Nephron (organoid): Measurements from ENCODE around the gene TMEM259.

Experiments used
- H3K27ac Mint-ChIP-seq, 3 experiments: 2 replicates each; pipeline ENCODE4 v1.8.0; 2020; ENCODE audit warnings: mixed read lengths in 3 of 3, mild to moderate bottlenecking in 2 of 3, moderate library complexity in 1 of 3
- H3K27me3 Mint-ChIP-seq: 2 replicates; pipeline ENCODE4 v1.8.0; 2021; ENCODE audit warnings: low read depth, mild to moderate bottlenecking, moderate library complexity, mixed read lengths
- H3K36me3 Mint-ChIP-seq: 2 replicates; pipeline ENCODE4 v1.8.0; 2020; ENCODE audit warnings: low read depth, mixed read lengths
- H3K4me1 Mint-ChIP-seq: 2 replicates; pipeline ENCODE4 v1.8.0; 2020; ENCODE audit warnings: mixed read lengths
- H3K4me3 Mint-ChIP-seq, 3 experiments: 2 replicates each; pipeline ENCODE4 v1.8.0; 2020; ENCODE audit warnings: mild to moderate bottlenecking in 3 of 3, mixed read lengths in 3 of 3, moderate library complexity in 2 of 3
- H3K9me3 Mint-ChIP-seq: 2 replicates; pipeline ENCODE4 v1.8.0; 2020; ENCODE audit warnings: mixed read lengths
- CTCF ChIP-seq, 3 experiments: fragments of 200-600 bp; sonication (generic); IDR thresholded peaks; one replicate each; pipeline ENCODE4 v1.5.0; 2021; ENCODE audit warnings: antibody characterized with exemption in 3 of 3; ENCODE audit not compliant: unreplicated experiment in 3 of 3

Gene TMEM259

GRCh38 chr19:976476-976875 is 44.4 kb downstream of the TMEM259 start:
- H3K27me3 Mint-ChIP-seq = no peaks in the 10 kb centered on the region
- H3K4me3 Mint-ChIP-seq = no peak overlapping the region
- H3K4me1 Mint-ChIP-seq = no peaks in the 10 kb centered on the region
- H3K36me3 Mint-ChIP-seq = peaks cover 21% of the 10 kb centered on the region
- H3K27ac Mint-ChIP-seq = no peak overlapping the region
- H3K9me3 Mint-ChIP-seq = no peaks in the 10 kb centered on the region
- TF ChIP-seq CTCF (IDR thresholded peaks at IDR 0.05; ENCODE audit: unreplicated experiment in 3 of 3) = no peak

- H3K27ac Mint-ChIP-seq = no peak overlapping the region
These were observed 46.2 kb downstream of the TMEM259 start for GRCh38 chr19:974564-975257.

GRCh38 chr19:973726-974563 is 47.0 kb downstream of the TMEM259 start:
- Mint-ChIP-seq H3K9me3 (no peaks in the 10 kb centered on the region), H3K36me3 (peaks cover 39% of the 10 kb centered on the region), H3K4me3 (no peak overlapping the region), H3K27ac (no peak overlapping the region), H3K4me1 (no peaks in the 10 kb centered on the region), H3K27me3 (no peaks in the 10 kb centered on the region)
- no peak for TF ChIP-seq CTCF (IDR thresholded peaks at IDR 0.05; ENCODE audit: unreplicated experiment in 3 of 3)

More at GRCh38 chr19:974564-975257, 46.2 kb downstream of the TMEM259 start:
- H3K36me3 Mint-ChIP-seq = peaks cover 35% of the 10 kb centered on the region
- no peaks in the 10 kb centered on the region for H3K27me3 Mint-ChIP-seq
- H3K9me3 Mint-ChIP-seq = no peaks in the 10 kb centered on the region
- no peak overlapping the region for H3K4me3 Mint-ChIP-seq
- H3K4me1 Mint-ChIP-seq = no peaks in the 10 kb centered on the region
- no peak for TF ChIP-seq CTCF (IDR thresholded peaks at IDR 0.05; ENCODE audit: unreplicated experiment in 3 of 3)

- no peak for TF ChIP-seq CTCF (IDR thresholded peaks at IDR 0.05; ENCODE audit: unreplicated experiment in 3 of 3)
- no peak overlapping the region for H3K4me3 Mint-ChIP-seq
- no peaks in the 10 kb centered on the region for H3K27me3 Mint-ChIP-seq
- H3K27ac Mint-ChIP-seq = peak overlapping the region in 1 of 3 experiments; percentile 30
- H3K9me3 Mint-ChIP-seq = no peaks in the 10 kb centered on the region
- H3K4me1 Mint-ChIP-seq = no peaks in the 10 kb centered on the region
- peaks cover 53% of the 10 kb centered on the region for H3K36me3 Mint-ChIP-seq
These were observed 48.6 kb downstream of the TMEM259 start for GRCh38 chr19:972281-972680.

GRCh38 chr19:971795-972194 is 49.1 kb downstream of the TMEM259 start:
- no peaks in the 10 kb centered on the region for H3K4me1 Mint-ChIP-seq
- no peak overlapping the region for H3K4me3 Mint-ChIP-seq
- peaks cover 58% of the 10 kb centered on the region for H3K36me3 Mint-ChIP-seq
- H3K27ac Mint-ChIP-seq = no peak overlapping the region
- TF ChIP-seq CTCF (IDR thresholded peaks at IDR 0.05; ENCODE audit: unreplicated experiment in 3 of 3) = no peak
- H3K27me3 Mint-ChIP-seq = no peaks in the 10 kb centered on the region
- no peaks in the 10 kb centered on the region for H3K9me3 Mint-ChIP-seq
